ENCODE results near the gene CBX1. TPM values are rescaled to one million over a fixed set of nuclear protein-coding genes. Genes with fewer than 3 reads are reported as not detected.

The CBX1 gene
- total and polyA plus RNA-seq, 2 of the 13 experiments (the other 11 are each of a cell fraction or from before 2014, with no cell fraction given) = 17.8 to 108 TPM

DNA sequence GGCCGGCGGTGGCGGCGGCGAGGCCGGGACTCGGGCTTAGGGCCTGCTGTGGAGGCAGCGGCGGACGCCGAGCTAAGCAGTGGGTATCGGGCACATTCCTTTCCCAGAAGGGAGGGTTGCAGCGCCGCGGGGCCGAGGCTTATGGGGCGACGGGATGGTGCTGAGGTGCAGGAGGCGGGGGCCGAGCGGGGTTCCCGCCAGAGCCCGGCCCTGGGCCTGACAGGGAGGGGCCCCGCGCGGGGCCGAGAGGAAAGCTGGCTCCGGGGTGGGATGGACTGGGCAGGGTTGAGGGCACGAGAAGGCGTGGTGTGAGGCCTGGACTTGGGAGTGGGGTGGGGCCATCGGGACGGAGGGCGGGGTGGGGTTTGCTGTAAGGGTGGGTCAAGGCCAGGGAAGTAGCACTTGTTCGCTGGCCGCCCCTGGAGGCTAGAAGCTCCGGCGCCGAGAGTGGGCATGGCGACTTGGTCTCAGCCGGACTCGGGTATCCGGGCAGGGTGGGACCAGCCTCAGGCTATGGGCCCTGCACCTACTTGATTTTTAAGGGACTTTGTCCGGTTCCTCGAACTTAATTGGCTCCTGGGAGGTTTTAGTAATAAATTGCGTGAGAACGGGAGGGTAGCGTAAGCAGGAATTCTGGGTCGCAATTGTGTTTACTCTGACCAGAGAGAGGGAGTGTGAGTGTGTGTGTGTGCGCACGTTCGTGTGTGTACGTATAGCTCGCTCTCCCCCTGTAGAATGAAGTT, 52.7 kb downstream of the CBX1 start (continued):
- TF ChIP-seq, protein P1, sequence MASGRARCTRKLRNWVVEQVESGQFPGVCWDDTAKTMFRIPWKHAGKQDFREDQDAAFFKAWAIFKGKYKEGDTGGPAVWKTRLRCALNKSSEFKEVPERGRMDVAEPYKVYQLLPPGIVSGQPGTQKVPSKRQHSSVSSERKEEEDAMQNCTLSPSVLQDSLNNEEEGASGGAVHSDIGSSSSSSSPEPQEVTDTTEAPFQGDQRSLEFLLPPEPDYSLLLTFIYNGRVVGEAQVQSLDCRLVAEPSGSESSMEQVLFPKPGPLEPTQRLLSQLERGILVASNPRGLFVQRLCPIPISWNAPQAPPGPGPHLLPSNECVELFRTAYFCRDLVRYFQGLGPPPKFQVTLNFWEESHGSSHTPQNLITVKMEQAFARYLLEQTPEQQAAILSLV (CRISPR knock-in tag; IDR thresholded peaks at IDR 0.05; ENCODE audit: borderline replicate concordance) = no peak; the same call in 1 of the 2 replicates
- peak; percentile 63; the same call in 1 of the 2 replicates for TF ChIP-seq HMG20B (CRISPR knock-in tag; conservative IDR thresholded peaks at IDR 0.05)
- TF ChIP-seq, protein P2, sequence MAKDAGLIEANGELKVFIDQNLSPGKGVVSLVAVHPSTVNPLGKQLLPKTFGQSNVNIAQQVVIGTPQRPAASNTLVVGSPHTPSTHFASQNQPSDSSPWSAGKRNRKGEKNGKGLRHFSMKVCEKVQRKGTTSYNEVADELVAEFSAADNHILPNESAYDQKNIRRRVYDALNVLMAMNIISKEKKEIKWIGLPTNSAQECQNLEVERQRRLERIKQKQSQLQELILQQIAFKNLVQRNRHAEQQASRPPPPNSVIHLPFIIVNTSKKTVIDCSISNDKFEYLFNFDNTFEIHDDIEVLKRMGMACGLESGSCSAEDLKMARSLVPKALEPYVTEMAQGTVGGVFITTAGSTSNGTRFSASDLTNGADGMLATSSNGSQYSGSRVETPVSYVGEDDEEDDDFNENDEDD (CRISPR knock-in tag; IDR thresholded peaks at IDR 0.05; ENCODE audit: borderline replicate concordance) = peak; percentile 75
- no peak for TF ChIP-seq RFXAP (CRISPR knock-in tag; IDR thresholded peaks at IDR 0.05; ENCODE audit: borderline replicate concordance)
- TF ChIP-seq, protein P3, sequence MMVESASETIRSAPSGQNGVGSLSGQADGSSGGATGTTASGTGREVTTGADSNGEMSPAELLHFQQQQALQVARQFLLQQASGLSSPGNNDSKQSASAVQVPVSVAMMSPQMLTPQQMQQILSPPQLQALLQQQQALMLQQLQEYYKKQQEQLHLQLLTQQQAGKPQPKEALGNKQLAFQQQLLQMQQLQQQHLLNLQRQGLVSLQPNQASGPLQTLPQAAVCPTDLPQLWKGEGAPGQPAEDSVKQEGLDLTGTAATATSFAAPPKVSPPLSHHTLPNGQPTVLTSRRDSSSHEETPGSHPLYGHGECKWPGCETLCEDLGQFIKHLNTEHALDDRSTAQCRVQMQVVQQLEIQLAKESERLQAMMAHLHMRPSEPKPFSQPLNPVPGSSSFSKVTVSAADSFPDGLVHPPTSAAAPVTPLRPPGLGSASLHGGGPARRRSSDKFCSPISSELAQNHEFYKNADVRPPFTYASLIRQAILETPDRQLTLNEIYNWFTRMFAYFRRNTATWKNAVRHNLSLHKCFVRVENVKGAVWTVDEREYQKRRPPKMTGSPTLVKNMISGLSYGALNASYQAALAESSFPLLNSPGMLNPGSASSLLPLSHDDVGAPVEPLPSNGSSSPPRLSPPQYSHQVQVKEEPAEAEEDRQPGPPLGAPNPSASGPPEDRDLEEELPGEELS (CRISPR knock-in tag; IDR thresholded peaks at IDR 0.05) = no peak; the same call in 1 of the 2 replicates
- TF ChIP-seq, protein P4, sequence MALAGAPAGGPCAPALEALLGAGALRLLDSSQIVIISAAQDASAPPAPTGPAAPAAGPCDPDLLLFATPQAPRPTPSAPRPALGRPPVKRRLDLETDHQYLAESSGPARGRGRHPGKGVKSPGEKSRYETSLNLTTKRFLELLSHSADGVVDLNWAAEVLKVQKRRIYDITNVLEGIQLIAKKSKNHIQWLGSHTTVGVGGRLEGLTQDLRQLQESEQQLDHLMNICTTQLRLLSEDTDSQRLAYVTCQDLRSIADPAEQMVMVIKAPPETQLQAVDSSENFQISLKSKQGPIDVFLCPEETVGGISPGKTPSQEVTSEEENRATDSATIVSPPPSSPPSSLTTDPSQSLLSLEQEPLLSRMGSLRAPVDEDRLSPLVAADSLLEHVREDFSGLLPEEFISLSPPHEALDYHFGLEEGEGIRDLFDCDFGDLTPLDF (CRISPR knock-in tag; IDR thresholded peaks at IDR 0.05) = peak; percentile 62; the same call in 1 of the 2 replicates
- peak; percentile 22; the same call in 1 of the 2 replicates for TF ChIP-seq KDM6A (CRISPR knock-in tag; IDR thresholded peaks at IDR 0.05; ENCODE audit: low read depth)
- peak; percentile 70 for TF ChIP-seq NR2F6 (IDR thresholded peaks at IDR 0.05)
- TF ChIP-seq NR2F6 (CRISPR knock-in tag; IDR thresholded peaks at IDR 0.05) = peak; percentile 74
- TF ChIP-seq, protein P5, sequence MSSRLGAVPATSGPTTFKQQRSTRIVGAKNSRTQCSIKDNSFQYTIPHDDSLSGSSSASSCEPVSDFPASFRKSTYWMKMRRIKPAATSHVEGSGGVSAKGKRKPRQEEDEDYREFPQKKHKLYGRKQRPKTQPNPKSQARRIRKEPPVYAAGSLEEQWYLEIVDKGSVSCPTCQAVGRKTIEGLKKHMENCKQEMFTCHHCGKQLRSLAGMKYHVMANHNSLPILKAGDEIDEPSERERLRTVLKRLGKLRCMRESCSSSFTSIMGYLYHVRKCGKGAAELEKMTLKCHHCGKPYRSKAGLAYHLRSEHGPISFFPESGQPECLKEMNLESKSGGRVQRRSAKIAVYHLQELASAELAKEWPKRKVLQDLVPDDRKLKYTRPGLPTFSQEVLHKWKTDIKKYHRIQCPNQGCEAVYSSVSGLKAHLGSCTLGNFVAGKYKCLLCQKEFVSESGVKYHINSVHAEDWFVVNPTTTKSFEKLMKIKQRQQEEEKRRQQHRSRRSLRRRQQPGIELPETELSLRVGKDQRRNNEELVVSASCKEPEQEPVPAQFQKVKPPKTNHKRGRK (CRISPR knock-in tag; IDR thresholded peaks at IDR 0.05) = no peak
- peak; percentile 74 for TF ChIP-seq ZNF792 (CRISPR knock-in tag; IDR thresholded peaks at IDR 0.05)
- no peak; the same call in 1 of the 2 replicates for TF ChIP-seq RARG (CRISPR knock-in tag; IDR thresholded peaks at IDR 0.05; ENCODE audit: low read depth)
- no peak for TF ChIP-seq ZNF749 (CRISPR knock-in tag; IDR thresholded peaks at IDR 0.05; ENCODE audit: borderline replicate concordance)
- peak; percentile 17; the same call in 1 of the 2 replicates for TF ChIP-seq ZNF572 (CRISPR knock-in tag; IDR thresholded peaks at IDR 0.05)
- TF ChIP-seq, protein P6, sequence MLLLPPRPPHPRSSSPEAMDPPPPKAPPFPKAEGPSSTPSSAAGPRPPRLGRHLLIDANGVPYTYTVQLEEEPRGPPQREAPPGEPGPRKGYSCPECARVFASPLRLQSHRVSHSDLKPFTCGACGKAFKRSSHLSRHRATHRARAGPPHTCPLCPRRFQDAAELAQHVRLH (CRISPR knock-in tag; IDR thresholded peaks at IDR 0.05; ENCODE audit: borderline replicate concordance, low read depth) = peak; percentile 63
- TF ChIP-seq ISX (CRISPR knock-in tag; conservative IDR thresholded peaks at IDR 0.05) = no peak
- TF ChIP-seq, protein P7, sequence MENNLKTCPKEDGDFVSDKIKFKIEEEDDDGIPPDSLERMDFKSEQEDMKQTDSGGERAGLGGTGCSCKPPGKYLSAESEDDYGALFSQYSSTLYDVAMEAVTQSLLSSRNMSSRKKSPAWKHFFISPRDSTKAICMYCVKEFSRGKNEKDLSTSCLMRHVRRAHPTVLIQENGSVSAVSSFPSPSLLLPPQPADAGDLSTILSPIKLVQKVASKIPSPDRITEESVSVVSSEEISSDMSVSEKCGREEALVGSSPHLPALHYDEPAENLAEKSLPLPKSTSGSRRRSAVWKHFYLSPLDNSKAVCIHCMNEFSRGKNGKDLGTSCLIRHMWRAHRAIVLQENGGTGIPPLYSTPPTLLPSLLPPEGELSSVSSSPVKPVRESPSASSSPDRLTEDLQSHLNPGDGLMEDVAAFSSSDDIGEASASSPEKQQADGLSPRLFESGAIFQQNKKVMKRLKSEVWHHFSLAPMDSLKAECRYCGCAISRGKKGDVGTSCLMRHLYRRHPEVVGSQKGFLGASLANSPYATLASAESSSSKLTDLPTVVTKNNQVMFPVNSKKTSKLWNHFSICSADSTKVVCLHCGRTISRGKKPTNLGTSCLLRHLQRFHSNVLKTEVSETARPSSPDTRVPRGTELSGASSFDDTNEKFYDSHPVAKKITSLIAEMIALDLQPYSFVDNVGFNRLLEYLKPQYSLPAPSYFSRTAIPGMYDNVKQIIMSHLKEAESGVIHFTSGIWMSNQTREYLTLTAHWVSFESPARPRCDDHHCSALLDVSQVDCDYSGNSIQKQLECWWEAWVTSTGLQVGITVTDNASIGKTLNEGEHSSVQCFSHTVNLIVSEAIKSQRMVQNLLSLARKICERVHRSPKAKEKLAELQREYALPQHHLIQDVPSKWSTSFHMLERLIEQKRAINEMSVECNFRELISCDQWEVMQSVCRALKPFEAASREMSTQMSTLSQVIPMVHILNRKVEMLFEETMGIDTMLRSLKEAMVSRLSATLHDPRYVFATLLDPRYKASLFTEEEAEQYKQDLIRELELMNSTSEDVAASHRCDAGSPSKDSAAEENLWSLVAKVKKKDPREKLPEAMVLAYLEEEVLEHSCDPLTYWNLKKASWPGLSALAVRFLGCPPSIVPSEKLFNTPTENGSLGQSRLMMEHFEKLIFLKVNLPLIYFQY (CRISPR knock-in tag; IDR thresholded peaks at IDR 0.05; ENCODE audit: borderline replicate concordance) = peak; percentile 73; the same call in 1 of the 2 replicates
- no peak for TF ChIP-seq ATAD3A (CRISPR knock-in tag; IDR thresholded peaks at IDR 0.05)
